Bronchial epithelial cell (primary cell): ENCODE results near the gene DCAF8L2. TPM values are rescaled to one million over a fixed set of nuclear protein-coding genes. Genes with fewer than 3 reads are reported as not detected.

Experiments used
- DNase-seq: peaks from one replicate; pipeline ENCODE4 v3.0.0-alpha.2; 2010; ENCODE audit warnings: low read depth
- FAIRE-seq: peaks from 2 replicates; lab custom pipeline; 2011; peaks lifted over from hg19 to GRCh38; lab: Jason Lieb, UNC
- H3K27me3 ChIP-seq: 2 replicates; pipeline ENCODE4 v1.5.1; 2011; ENCODE audit warnings: low read length; ENCODE audit not compliant: control insufficient read depth, insufficient read depth
- H3K36me3 ChIP-seq: 2 replicates; pipeline ENCODE4 v1.5.1; 2011; ENCODE audit warnings: low read length; ENCODE audit not compliant: control insufficient read depth, insufficient read depth
- H3K4me3 ChIP-seq: 2 replicates; pipeline ENCODE4 v1.5.1; 2011; ENCODE audit warnings: mild to moderate bottlenecking, low read depth, low read length, control low read depth
- total RNA-seq: library from RNA; depleted of rRNA; stranded (reverse); fragments of >200 nt; gene quantifications from 2 replicates; pipeline ENCODE4 v1.2.1, GENCODE V29; 2014
- TF ChIP-seq, protein P1 (sequence below): IDR thresholded peaks from 2 replicates; pipeline ENCODE4 v1.5.1; 2011; ENCODE audit warnings: mild to moderate bottlenecking, moderate library complexity, low read length, control low read depth, inconsistent platforms; ENCODE audit not compliant: insufficient read depth, severe bottlenecking

Gene DCAF8L2
- total RNA-seq, 1 donor from 2014 or later = not detected

DNA sequence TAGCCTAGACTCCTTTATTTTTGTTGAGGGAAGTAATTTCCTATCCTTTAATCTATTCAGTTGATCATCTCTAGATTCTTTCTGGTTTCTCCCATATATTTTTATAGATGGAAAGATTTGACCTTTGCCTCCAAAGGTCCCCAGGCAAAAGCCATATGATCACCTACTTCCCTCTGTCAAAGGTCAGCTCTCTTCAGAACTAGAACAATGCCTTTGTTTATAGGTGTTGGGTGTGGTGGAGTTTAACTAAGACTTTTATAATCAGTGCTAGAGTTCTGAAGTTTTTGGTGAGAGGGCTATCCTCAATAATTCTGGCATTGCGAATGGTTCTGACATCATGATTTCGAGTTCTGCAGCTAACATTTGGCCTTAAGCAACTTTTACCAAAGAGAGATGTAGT lies 19.0 kb upstream of the DCAF8L2 start:
- no peak for DNase-seq
- no peaks in the 10 kb centered on the region for H3K36me3 ChIP-seq
- TF ChIP-seq, protein P1, sequence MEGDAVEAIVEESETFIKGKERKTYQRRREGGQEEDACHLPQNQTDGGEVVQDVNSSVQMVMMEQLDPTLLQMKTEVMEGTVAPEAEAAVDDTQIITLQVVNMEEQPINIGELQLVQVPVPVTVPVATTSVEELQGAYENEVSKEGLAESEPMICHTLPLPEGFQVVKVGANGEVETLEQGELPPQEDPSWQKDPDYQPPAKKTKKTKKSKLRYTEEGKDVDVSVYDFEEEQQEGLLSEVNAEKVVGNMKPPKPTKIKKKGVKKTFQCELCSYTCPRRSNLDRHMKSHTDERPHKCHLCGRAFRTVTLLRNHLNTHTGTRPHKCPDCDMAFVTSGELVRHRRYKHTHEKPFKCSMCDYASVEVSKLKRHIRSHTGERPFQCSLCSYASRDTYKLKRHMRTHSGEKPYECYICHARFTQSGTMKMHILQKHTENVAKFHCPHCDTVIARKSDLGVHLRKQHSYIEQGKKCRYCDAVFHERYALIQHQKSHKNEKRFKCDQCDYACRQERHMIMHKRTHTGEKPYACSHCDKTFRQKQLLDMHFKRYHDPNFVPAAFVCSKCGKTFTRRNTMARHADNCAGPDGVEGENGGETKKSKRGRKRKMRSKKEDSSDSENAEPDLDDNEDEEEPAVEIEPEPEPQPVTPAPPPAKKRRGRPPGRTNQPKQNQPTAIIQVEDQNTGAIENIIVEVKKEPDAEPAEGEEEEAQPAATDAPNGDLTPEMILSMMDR = no peak
- no peaks in the 10 kb centered on the region for H3K27me3 ChIP-seq
- H3K4me3 ChIP-seq = no peak overlapping the region
- FAIRE-seq = no peak

DNA sequence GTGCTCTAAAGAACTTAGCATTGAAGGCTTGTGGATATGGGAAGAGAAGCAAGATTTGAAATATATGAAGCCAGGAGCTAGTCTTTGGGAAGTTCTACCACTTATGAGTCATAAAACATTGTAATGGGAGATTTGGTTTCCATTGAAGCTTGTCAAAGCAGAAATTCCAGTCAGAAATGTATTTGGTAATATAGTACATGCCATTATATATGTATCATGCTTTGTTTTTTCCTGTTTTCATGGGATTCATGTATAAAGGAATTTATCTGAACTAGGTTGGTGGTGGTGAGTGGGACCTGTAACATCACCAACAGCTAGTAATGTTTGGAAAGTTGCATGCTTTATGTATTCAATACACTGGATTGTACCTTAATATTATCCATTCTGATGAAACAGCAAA lies 14.6 kb upstream of the DCAF8L2 start:
- DNase-seq = peak; percentile 77
- Histone ChIP-seq H3K4me3 (no peak overlapping the region), H3K36me3 (no peaks in the 10 kb centered on the region), H3K27me3 (no peaks in the 10 kb centered on the region)
- no peak for FAIRE-seq
- TF ChIP-seq, protein P1 = no peak

DNA sequence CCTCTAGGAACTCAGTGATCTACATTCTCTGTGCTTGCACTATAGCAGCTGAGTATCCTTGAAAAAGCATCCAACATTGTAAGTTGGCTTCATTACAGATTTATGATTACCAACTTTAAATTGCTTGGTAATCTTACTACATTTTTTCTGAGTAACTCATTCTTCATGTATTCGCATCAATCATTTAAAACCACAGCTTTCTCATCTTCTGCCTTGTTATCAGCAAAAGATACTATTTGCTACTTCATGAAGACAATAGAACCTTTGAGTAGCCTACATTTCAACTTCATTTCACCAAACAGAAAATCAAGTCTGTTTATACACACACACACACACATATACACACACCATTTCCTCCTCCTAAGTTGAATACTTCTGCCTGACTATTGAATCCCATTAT lies 6.2 kb upstream of the DCAF8L2 start:
- FAIRE-seq = no peak
- TF ChIP-seq, protein P1 = no peak
- no peaks in the 10 kb centered on the region for H3K36me3 ChIP-seq
- peak; percentile 5 for DNase-seq
- no peak overlapping the region for H3K4me3 ChIP-seq
- no peaks in the 10 kb centered on the region for H3K27me3 ChIP-seq

DNA sequence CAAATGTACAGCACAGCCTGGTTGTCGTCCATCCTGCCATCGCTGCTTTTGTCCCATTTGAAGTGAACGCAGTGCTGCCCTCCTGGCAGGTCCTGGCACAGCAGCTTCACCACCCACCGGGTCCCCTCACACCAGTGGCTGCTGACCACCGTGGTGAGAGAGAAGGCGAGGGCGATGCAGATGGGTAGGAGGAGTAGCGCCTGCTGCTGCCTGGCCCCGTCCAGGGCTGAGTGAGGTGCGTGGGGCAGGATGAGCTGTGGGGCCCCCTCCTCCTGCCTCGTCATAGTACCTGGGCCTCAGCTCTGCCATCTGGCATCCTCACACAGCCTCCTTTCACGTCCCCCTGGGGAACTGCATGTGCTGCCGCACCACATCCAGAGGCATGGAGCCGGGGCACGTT lies 1.8 kb downstream of the DCAF8L2 start:
- TF ChIP-seq, protein P1 = no peak
- H3K27me3 ChIP-seq = no peaks in the 10 kb centered on the region
- DNase-seq (no peak), FAIRE-seq (no peak)
- no peak overlapping the region for H3K4me3 ChIP-seq
- no peaks in the 10 kb centered on the region for H3K36me3 ChIP-seq

DNA sequence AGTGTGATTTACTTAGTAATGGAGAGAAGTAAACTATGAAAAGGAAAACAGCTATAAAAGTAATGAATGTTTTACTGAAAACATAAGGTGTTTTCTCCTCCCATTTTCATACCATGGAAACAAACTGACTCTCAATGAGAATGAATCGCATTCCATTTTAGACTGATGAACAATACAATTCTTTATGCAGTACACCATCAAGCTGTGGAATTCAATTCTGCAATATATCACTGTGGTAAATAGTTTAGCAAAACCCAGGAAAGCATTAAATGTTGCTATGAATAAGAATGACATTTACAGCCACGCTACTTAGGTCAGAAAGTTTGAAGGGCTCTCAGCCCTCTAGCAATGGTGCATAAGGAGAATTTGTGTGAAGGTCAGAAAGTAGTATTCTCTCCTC lies 7.4 kb downstream of the DCAF8L2 start:
- TF ChIP-seq, protein P1 = no peak
- Histone ChIP-seq H3K27me3 (no peaks in the 10 kb centered on the region), H3K36me3 (no peaks in the 10 kb centered on the region), H3K4me3 (no peak overlapping the region)
- DNase-seq = no peak
- no peak for FAIRE-seq

DNA sequence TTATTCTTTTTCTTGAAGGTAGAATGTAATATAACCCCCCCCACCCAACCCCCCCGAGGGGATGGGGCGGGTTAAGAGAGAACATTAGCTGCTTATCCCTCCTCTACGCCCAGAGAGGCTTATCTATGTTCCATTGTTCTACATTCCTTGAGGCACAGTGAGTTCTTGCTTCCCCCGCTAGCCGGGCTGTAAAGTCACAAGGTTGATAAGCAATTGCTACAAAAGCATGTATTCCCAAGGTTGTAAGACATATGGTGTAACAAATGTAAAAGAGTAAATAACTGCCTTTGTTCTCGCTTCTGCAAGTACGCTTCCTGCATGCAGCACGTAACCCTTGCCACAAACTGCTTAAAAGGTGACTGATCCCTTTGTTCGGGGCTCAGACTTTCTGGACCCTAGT lies 8.2 kb downstream of the DCAF8L2 start:
- FAIRE-seq = no peak
- Histone ChIP-seq H3K4me3 (no peak overlapping the region), H3K36me3 (no peaks in the 10 kb centered on the region), H3K27me3 (no peaks in the 10 kb centered on the region)
- TF ChIP-seq, protein P1 = no peak
- peak; percentile 3 for DNase-seq
